ENCODE measurements around the gene PTGDR.

DNA sequence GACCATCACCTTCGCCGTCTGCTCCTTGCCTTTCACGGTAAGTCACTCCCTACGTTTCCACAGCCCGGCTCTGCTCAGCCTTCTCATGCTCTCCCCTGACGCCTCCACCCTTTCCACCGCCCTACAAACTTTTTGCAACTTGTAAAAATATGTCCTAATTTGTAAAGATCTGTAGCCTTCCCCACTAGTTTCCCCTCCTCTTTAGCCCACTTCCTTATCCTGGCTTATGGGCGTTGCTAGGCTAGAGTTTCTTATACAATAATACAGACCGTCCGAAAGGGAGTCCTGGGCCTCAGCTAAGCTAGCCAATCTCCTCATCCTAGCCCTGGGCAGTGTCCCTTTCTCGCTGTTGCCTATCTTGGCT, 47.8 kb downstream of the PTGDR start:
- TF ChIP-seq, protein P1, sequence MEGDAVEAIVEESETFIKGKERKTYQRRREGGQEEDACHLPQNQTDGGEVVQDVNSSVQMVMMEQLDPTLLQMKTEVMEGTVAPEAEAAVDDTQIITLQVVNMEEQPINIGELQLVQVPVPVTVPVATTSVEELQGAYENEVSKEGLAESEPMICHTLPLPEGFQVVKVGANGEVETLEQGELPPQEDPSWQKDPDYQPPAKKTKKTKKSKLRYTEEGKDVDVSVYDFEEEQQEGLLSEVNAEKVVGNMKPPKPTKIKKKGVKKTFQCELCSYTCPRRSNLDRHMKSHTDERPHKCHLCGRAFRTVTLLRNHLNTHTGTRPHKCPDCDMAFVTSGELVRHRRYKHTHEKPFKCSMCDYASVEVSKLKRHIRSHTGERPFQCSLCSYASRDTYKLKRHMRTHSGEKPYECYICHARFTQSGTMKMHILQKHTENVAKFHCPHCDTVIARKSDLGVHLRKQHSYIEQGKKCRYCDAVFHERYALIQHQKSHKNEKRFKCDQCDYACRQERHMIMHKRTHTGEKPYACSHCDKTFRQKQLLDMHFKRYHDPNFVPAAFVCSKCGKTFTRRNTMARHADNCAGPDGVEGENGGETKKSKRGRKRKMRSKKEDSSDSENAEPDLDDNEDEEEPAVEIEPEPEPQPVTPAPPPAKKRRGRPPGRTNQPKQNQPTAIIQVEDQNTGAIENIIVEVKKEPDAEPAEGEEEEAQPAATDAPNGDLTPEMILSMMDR (IDR thresholded peaks at IDR 0.05), result no peak
- TF ChIP-seq POLR2A (IDR thresholded peaks at IDR 0.05), result no peak

Measured in uterus (tissue), 2 donors.